GM13977 (cell line): ENCODE measurements around the gene DDI2.
"Not testable (repeated sequence)": the region's sequence is repeated elsewhere in the genome, so short reads cannot be mapped to it uniquely, and the experiment has no call there.

Source experiments
- DNase-seq: peaks from one replicate; pipeline ENCODE4 v3.0.0; 2012; ENCODE audit warnings: low spot score
- in situ Hi-C: fragments of 300-500 bp; cut with MboI; formaldehyde crosslinking; loops from one replicate; pipeline ENCODE4 v1.12.0; 2022; ENCODE audit warnings: low sequenced_read_pairs, low pct_unique_long_range_greater_than_20kb, mixed read lengths, inconsistent platforms; ENCODE audit not compliant: unreplicated experiment
- TF ChIP-seq, protein P1 (sequence below): IDR thresholded peaks from 2 replicates; pipeline ENCODE4 v1.5.1; 2012; ENCODE audit warnings: mild to moderate bottlenecking, control low read depth; ENCODE audit not compliant: insufficient read depth; ENCODE audit errors: extremely low read depth, missing control alignments

The DDI2 gene

DNA sequence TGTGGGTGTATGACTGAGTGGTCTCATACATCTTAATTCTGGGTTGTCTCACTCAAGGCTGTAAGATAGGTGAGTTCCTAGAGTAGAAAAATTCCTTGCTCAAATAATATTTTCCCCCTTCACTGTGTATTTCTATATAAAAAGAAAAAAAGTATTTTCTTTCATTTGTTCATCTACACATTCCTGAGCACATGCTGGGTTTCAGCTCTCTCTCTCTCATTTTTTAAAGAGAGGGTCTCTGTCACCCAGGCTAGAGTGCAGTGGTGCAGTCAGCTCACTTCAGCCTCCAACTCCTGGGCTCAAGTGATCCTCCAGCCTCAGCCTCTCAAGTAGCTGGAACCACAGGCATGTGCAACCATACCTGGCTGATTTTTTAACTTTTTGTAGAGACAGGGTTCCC is 22.0 kb downstream of the DDI2 start:
- TF ChIP-seq, protein P1, sequence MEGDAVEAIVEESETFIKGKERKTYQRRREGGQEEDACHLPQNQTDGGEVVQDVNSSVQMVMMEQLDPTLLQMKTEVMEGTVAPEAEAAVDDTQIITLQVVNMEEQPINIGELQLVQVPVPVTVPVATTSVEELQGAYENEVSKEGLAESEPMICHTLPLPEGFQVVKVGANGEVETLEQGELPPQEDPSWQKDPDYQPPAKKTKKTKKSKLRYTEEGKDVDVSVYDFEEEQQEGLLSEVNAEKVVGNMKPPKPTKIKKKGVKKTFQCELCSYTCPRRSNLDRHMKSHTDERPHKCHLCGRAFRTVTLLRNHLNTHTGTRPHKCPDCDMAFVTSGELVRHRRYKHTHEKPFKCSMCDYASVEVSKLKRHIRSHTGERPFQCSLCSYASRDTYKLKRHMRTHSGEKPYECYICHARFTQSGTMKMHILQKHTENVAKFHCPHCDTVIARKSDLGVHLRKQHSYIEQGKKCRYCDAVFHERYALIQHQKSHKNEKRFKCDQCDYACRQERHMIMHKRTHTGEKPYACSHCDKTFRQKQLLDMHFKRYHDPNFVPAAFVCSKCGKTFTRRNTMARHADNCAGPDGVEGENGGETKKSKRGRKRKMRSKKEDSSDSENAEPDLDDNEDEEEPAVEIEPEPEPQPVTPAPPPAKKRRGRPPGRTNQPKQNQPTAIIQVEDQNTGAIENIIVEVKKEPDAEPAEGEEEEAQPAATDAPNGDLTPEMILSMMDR, result no peak
- DNase-seq, result no peak
- in situ Hi-C loops, result no loop called here

DNA sequence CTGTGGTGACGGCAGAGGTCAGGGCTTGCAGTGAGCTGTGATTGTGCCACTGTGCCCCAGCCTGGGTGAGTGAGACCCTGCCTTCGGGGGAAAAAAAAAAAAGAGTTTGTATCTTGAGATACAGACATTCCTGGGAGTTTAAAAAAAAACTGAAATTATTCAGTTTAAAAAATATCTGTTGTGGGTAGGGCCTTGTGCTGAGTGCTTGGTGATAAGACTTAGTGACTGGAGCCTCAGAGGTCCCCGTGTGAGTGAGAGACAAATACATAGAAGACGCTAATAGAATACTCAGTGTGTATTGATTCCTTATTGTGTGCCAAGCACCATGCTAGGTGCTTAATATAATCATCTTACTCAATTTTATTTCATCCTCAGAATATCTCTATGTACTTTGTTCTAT is 22.7 kb downstream of the DDI2 start:
- in situ Hi-C loops, result no loop called here
- TF ChIP-seq, protein P1, result no peak
- no peak for DNase-seq

DNA sequence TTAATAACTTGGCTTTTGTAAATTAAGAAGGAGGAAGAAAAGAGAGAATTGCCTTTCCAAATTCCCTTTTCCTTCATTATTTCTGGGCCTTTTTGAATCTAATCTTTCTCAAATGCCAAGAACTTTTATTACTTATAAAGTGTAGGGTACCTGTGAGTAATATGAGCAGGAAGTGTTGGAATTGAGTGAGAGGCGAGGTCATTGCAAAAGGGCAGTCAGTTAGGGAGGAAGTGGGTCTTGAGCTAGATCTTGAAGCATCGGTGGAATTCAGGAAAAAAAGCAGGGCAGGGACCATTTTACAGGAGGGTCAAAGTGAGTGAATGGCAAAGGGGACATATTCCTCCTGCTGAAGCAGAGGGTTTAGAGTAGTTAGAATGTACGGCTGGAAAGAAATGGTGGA is 23.4 kb downstream of the DDI2 start:
- in situ Hi-C loops, result no loop called here
- TF ChIP-seq, protein P1, result no peak
- no peak for DNase-seq

DNA sequence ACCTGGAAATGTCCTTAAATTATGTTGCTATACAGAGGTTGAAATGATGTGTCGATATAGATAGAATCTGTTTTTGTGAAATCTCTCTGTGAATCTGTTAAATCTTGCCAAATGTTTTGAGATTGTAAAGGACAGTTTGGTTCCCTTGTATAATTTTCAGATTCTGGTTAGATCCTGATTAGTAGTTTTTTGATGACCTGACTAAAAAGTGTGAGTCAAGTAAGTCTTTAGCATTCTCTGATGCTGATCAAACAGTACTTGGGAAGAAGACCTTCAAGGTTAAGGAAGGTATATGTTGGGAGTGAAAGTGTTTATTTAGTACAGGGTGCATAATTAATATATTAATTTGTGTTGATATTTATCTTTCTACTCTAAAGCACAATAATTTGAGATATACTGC is 32.7 kb downstream of the DDI2 start:
- TF ChIP-seq, protein P1, result no peak
- in situ Hi-C loops, result no loop called here
- no peak for DNase-seq

DNA sequence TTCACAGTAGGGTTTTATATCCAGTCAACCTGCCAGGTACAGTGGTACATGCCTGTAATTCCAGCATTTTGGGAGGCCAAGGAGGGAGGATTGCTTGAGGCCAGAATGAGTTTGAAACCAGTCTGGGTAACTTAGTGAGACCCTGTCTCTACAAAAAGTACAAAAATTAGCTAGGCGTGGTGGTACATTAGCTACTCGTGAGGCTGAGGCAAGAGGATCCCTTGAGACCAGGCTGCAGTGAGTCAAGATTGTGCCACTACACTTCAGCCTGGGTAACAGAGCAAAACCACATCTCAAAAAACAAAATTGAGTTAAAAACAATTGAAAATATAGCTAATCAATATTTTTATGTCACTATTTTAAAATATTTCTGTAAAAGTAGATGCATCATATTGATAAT is 33.2 kb downstream of the DDI2 start:
- DNase-seq, result no peak
- TF ChIP-seq, protein P1, result no peak
- in situ Hi-C loops, result no loop called here

DNA sequence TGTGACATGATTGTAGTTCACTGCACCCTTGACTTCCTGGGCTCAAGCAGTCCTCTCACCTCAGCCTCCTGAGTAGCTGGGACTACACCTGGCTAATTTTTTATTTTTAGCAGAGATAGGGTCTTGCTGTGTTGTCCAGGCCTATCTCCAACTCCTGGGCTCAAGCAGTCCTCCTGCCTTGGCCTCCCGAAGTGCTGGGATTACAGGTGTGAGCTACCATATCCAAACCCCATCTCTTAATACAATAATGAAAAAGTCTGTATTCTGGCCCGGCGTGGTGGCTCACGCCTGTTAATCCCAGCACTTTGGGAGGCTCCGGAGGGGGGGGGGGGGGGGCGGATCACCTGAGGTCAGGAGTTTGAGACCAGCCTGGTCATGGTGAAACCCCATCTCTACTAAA is 34.9 kb downstream of the DDI2 start:
- DNase-seq, in situ Hi-C loops: not testable (repeated sequence)

DNA sequence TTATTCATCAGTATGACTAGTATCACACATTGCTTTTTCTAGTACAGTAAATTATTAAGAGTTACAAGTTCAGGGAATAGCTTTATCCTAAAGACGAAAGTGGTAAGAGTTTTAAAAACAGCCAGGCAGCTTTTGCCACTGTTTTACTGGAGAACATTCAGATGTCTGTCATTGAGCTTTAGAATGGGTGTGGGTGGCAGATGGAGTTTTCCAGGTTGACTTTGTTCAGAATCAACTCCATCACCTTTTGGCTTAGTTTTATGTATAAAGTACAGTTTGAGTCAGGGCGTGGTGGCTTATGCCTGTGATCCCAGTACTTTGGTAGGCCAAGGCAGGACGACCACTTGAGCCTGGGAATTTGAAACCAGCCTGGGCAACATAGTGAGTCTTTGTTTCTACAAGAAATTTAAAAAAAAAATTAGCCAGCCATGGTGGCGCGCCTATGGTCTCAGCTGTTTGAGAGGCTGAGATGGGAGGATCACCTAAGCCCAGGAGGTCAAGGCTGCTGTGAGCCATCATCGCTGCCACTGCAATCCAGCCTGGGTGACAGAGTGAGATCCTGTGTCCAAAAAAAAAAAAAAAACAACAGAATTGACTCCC is 36.9 kb downstream of the DDI2 start:
- TF ChIP-seq, protein P1, result no peak
- DNase-seq, result no peak
- in situ Hi-C loops, result no loop called here
